Smooth muscle cell of the brain vasculature (primary cell): Measurements from ENCODE around the gene BMP8B.
A peak's percentile ranks its signal among the peaks of the same experiment; 100 is the strongest.

Experiments used
- DNase-seq: peaks from one replicate; pipeline ENCODE4 v3.0.0-alpha.2; 2012; ENCODE audit warnings: low read depth, low spot score

The BMP8B gene

GRCh38 chr1:39760074-39761008, 28.3 kb downstream of the BMP8B start:
- DNase-seq: no peak

- no peak for DNase-seq
These were observed 29.3 kb downstream of the BMP8B start for GRCh38 chr1:39759436-39759726.

GRCh38 chr1:39758556-39759435, 29.9 kb downstream of the BMP8B start:
- DNase-seq: no peak

GRCh38 chr1:39757501-39757900, 31.2 kb downstream of the BMP8B start:
- DNase-seq: no peak

GRCh38 chr1:39755965-39756659, 32.6 kb downstream of the BMP8B start:
- DNase-seq: no peak

GRCh38 chr1:39754906-39755504, 33.7 kb downstream of the BMP8B start:
- DNase-seq: no peak

- DNase-seq: no peak
These were observed 34.6 kb downstream of the BMP8B start for GRCh38 chr1:39754026-39754570.

GRCh38 chr1:39753132-39754025, 35.3 kb downstream of the BMP8B start:
- DNase-seq: no peak

- no peak for DNase-seq
These were observed 36.0 kb downstream of the BMP8B start for GRCh38 chr1:39752703-39753102.

GRCh38 chr1:39751595-39751994, 37.1 kb downstream of the BMP8B start:
- DNase-seq: no peak

GRCh38 chr1:39745016-39745670, 43.5 kb downstream of the BMP8B start:
- no peak for DNase-seq

- DNase-seq: peak; percentile 72
These were observed 49.9 kb downstream of the BMP8B start, which contains the start of gene PPIE for GRCh38 chr1:39738622-39739366. Gene PPIE, plus strand, starts transcription at chr1:39738882. Its CDS starts 19 bp downstream, at chr1:39738901.

- DNase-seq: peak; percentile 41
These were observed 51.0 kb downstream of the BMP8B start for GRCh38 chr1:39737546-39738169.

GRCh38 chr1:39735731-39736130, 52.9 kb downstream of the BMP8B start:
- no peak for DNase-seq

GRCh38 chr1:39733161-39733560, 55.5 kb downstream of the BMP8B start:
- no peak for DNase-seq

GRCh38 chr1:39732730-39733129, 55.9 kb downstream of the BMP8B start:
- no peak for DNase-seq

- no peak for DNase-seq
These were observed 58.8 kb downstream of the BMP8B start for GRCh38 chr1:39729842-39730241.

GRCh38 chr1:39729030-39729429, 59.6 kb downstream of the BMP8B start:
- DNase-seq: no peak

GRCh38 chr1:39727932-39728317, 60.7 kb downstream of the BMP8B start:
- no peak for DNase-seq
